Measurements from ENCODE around the gene ZFHX3. TPM values are rescaled to one million over a fixed set of nuclear protein-coding genes. Genes with fewer than 3 reads are reported as not detected.

Gene ZFHX3
- total RNA-seq, 2 experiments from 2014 or later: 0.63 to 0.64 TPM

DNA sequence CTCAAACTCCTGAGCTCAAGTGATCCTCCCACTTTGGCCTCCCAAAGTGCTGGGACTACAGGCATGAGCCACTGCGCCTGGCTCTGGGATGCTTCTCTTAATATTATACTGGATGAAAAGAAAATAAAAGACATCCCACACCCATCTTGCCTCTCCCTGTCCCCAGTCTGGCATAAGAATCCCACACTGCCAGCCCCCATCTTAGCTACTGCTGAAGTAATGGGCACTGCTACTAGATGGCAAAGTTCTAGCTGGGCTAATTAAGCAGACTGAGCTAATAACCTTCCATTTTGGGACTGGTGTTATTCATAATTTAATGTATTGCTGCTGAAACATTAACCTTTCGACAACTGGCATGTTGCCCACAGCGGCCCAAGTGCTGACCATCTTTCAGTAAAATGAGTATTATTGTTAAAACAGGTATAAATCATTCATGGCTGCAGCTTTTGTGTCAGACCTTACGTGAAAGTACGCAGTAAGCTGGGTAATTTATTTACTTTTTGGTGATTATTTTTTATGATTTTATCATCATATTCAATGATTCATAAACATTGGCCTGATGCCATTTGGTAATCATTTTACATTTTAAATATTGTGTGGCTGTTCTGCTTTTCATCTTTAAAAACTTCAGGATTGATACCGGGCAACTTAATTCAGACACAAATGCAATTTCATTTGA, 47.4 kb upstream of the ZFHX3 start:
- H3K27me3 ChIP-seq (ENCODE audit: control insufficient read depth in 1 of 2, insufficient read depth in 2 of 2, low read length in 2 of 2): no peaks in the 10 kb centered on the region
- no peak overlapping the region for H3K4me3 ChIP-seq (ENCODE audit: low read length)
- Mint-ChIP-seq H3K9me3 (no peaks in the 10 kb centered on the region), H3K27me3 (no peaks in the 10 kb centered on the region), H3K27ac (no peak overlapping the region), H3K36me3 (ENCODE audit: low read depth) (no peaks in the 10 kb centered on the region), H3K4me1 (ENCODE audit: low read depth) (peaks cover 12% of the 10 kb centered on the region), H3K4me3 (no peak overlapping the region)
- H3K4me1 ChIP-seq (ENCODE audit: insufficient read depth, low read length): no peaks in the 10 kb centered on the region
- no peaks in the 10 kb centered on the region for H3K36me3 ChIP-seq (ENCODE audit: insufficient read depth, low read length)
- ATAC-seq (ENCODE audit: poor library complexity) (no peak), DNase-seq (no peak)
- no peak overlapping the region for H3K27ac ChIP-seq (ENCODE audit: low read depth in 1 of 2, low read length in 2 of 2)
- intact Hi-C loops (cut with DNase I, micrococcal nuclease): no loop called here
- TF ChIP-seq, protein P1, sequence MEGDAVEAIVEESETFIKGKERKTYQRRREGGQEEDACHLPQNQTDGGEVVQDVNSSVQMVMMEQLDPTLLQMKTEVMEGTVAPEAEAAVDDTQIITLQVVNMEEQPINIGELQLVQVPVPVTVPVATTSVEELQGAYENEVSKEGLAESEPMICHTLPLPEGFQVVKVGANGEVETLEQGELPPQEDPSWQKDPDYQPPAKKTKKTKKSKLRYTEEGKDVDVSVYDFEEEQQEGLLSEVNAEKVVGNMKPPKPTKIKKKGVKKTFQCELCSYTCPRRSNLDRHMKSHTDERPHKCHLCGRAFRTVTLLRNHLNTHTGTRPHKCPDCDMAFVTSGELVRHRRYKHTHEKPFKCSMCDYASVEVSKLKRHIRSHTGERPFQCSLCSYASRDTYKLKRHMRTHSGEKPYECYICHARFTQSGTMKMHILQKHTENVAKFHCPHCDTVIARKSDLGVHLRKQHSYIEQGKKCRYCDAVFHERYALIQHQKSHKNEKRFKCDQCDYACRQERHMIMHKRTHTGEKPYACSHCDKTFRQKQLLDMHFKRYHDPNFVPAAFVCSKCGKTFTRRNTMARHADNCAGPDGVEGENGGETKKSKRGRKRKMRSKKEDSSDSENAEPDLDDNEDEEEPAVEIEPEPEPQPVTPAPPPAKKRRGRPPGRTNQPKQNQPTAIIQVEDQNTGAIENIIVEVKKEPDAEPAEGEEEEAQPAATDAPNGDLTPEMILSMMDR (IDR thresholded peaks at IDR 0.05): no peak
- ChIA-PET CTCF (no interaction called here), POLR2A (no interaction called here)
- H3K9me3 ChIP-seq (ENCODE audit: control insufficient read depth in 1 of 2, insufficient read depth in 1 of 2, low read length in 2 of 2): peaks cover 0 to 5% of the 10 kb centered on the region in 2 experiments

DNA sequence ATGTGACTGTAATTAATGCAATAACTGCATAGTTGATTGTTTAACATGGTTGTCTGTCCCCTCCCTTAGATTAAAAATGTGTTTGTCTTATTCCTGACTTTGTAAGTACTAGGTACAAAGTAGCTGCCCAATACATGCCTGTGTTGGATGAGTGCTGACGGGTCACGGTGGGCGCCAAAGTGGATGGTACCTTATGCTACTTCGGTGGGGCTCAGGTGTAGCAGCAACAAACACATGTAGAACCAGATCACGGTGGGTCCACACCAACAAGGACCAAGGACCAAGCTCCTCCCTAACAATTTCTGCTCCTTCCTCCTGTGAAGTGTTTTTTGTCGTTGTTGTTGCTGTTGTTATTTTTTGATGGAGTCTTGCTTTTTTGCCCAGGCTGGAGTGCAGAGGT, 46.4 kb upstream of the ZFHX3 start:
- intact Hi-C loops (cut with DNase I, micrococcal nuclease): no loop called here
- H3K4me3 Mint-ChIP-seq: no peak overlapping the region
- no peak overlapping the region for H3K4me3 ChIP-seq (ENCODE audit: low read length)
- no peak for DNase-seq
- H3K27ac Mint-ChIP-seq: no peak overlapping the region
- peaks cover 0 to 5% of the 10 kb centered on the region in 2 experiments for H3K9me3 ChIP-seq (ENCODE audit: control insufficient read depth in 1 of 2, insufficient read depth in 1 of 2, low read length in 2 of 2)
- H3K4me1 ChIP-seq (ENCODE audit: insufficient read depth, low read length): no peaks in the 10 kb centered on the region
- ATAC-seq (ENCODE audit: poor library complexity): no peak
- no peak overlapping the region for H3K27ac ChIP-seq (ENCODE audit: low read depth in 1 of 2, low read length in 2 of 2)
- H3K4me1 Mint-ChIP-seq (ENCODE audit: low read depth): peaks cover 12% of the 10 kb centered on the region
- CTCF ChIA-PET: no interaction called here
- H3K9me3 Mint-ChIP-seq: no peaks in the 10 kb centered on the region
- POLR2A ChIA-PET: interaction anchor here (0.6 kb wide), 1 partner anchor 82 kb away, joined by 3 read pairs; no protein-coding TSS in a partner anchor
- H3K36me3 ChIP-seq (ENCODE audit: insufficient read depth, low read length): no peaks in the 10 kb centered on the region
- TF ChIP-seq, protein P1 (IDR thresholded peaks at IDR 0.05): no peak
- no peaks in the 10 kb centered on the region for H3K36me3 Mint-ChIP-seq (ENCODE audit: low read depth)
- no peaks in the 10 kb centered on the region for H3K27me3 ChIP-seq (ENCODE audit: control insufficient read depth in 1 of 2, insufficient read depth in 2 of 2, low read length in 2 of 2)
- no peaks in the 10 kb centered on the region for H3K27me3 Mint-ChIP-seq

DNA sequence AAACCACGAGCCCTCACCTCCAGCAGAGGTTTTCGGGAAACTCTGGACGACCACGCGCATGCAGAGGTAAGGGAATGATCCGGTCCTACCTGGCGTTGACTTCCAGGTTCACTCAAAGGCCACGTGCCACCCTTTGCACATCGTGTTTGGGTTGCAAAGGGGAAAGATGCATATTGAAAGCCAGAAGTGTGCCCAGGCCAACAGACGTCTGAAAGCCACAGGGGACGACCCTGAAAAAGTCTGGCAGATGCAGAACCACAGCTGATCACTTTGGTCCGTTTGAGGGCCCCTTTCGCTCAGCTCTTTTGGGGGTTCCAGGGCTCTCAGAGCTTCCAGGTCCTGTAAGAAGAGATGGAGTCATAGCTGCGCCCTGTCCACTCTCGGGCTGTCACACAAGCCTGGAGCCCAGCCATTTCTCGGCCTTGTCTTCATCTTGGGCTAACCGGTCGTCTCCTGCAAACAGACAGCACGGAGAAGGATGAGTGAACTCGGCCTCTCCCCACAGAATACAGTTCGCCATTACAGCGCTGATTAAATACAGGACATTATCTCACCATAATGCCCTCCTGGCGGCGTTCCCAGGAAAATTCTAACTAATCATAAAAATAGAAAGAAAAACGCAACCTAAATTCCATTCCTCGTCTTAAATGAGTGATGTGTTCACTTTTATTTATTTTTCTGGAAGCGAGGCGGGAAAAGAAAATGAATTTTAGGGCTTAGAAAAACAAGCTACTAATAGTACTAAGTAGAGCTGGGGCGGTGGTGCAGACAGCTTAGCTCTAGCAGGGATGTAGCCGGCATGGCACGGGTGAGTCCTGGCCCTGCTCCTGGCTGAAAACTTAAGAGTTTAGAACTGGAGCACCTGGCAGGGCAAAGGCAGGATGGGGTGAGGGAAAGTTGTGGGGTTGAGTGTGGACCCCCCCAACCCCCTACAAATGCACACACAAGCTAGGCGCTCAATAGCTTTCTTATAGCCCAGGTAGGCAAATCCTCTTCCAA, 45.5 kb upstream of the ZFHX3 start:
- ChIA-PET POLR2A (no interaction called here), CTCF (no interaction called here)
- Histone ChIP-seq H3K9me3 (ENCODE audit: control insufficient read depth in 1 of 2, insufficient read depth in 1 of 2, low read length in 2 of 2) (peaks cover 0 to 5% of the 10 kb centered on the region in 2 experiments), H3K27me3 (ENCODE audit: control insufficient read depth in 1 of 2, insufficient read depth in 2 of 2, low read length in 2 of 2) (no peaks in the 10 kb centered on the region), H3K4me3 (ENCODE audit: low read length) (no peak overlapping the region), H3K4me1 (ENCODE audit: insufficient read depth, low read length) (no peaks in the 10 kb centered on the region), H3K36me3 (ENCODE audit: insufficient read depth, low read length) (no peaks in the 10 kb centered on the region), H3K27ac (ENCODE audit: low read depth in 1 of 2, low read length in 2 of 2) (no peak overlapping the region)
- intact Hi-C loops (cut with DNase I, micrococcal nuclease): no loop called here
- no peak overlapping the region for H3K4me3 Mint-ChIP-seq
- no peaks in the 10 kb centered on the region for H3K27me3 Mint-ChIP-seq
- H3K4me1 Mint-ChIP-seq (ENCODE audit: low read depth): peaks cover 12% of the 10 kb centered on the region
- ATAC-seq (ENCODE audit: poor library complexity) (no peak), DNase-seq (no peak)
- no peaks in the 10 kb centered on the region for H3K36me3 Mint-ChIP-seq (ENCODE audit: low read depth)
- TF ChIP-seq, protein P1 (IDR thresholded peaks at IDR 0.05): no peak
- no peak overlapping the region for H3K27ac Mint-ChIP-seq
- no peaks in the 10 kb centered on the region for H3K9me3 Mint-ChIP-seq

All from CD4-positive, alpha-beta T cell (primary cell).